Measurements from ENCODE around the gene GSG1L2.

DNA sequence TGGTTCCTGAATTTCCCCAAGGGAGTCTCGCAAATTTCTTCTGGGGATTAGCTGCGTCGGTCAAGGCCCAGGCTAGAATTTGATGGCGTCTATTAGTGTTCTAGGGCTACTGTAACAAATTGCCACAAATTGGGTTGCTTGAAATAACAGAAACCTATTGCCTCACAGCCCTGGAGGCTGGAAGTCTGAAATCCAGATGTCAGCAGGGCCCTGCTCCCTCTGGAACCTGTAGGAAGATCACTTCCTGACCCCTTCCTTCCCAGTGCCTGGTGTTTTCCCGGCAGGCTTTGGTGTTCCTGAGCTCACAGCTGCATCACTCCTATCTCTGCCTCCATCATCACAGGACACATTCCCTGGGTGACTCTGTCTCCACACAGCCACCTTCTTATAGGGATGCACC lies 54.9 kb downstream of the GSG1L2 start:
- TF ChIP-seq SIN3A (IDR thresholded peaks at IDR 0.05; ENCODE audit: borderline replicate concordance, insufficient read depth, low read depth, low read length) (no peak), POLR2AphosphoS5 (IDR thresholded peaks at IDR 0.05; ENCODE audit: low read depth, low read length) (no peak)
- TF ChIP-seq, protein P1, sequence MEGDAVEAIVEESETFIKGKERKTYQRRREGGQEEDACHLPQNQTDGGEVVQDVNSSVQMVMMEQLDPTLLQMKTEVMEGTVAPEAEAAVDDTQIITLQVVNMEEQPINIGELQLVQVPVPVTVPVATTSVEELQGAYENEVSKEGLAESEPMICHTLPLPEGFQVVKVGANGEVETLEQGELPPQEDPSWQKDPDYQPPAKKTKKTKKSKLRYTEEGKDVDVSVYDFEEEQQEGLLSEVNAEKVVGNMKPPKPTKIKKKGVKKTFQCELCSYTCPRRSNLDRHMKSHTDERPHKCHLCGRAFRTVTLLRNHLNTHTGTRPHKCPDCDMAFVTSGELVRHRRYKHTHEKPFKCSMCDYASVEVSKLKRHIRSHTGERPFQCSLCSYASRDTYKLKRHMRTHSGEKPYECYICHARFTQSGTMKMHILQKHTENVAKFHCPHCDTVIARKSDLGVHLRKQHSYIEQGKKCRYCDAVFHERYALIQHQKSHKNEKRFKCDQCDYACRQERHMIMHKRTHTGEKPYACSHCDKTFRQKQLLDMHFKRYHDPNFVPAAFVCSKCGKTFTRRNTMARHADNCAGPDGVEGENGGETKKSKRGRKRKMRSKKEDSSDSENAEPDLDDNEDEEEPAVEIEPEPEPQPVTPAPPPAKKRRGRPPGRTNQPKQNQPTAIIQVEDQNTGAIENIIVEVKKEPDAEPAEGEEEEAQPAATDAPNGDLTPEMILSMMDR (IDR thresholded peaks at IDR 0.05), result no peak
- TF ChIP-seq, protein P2, sequence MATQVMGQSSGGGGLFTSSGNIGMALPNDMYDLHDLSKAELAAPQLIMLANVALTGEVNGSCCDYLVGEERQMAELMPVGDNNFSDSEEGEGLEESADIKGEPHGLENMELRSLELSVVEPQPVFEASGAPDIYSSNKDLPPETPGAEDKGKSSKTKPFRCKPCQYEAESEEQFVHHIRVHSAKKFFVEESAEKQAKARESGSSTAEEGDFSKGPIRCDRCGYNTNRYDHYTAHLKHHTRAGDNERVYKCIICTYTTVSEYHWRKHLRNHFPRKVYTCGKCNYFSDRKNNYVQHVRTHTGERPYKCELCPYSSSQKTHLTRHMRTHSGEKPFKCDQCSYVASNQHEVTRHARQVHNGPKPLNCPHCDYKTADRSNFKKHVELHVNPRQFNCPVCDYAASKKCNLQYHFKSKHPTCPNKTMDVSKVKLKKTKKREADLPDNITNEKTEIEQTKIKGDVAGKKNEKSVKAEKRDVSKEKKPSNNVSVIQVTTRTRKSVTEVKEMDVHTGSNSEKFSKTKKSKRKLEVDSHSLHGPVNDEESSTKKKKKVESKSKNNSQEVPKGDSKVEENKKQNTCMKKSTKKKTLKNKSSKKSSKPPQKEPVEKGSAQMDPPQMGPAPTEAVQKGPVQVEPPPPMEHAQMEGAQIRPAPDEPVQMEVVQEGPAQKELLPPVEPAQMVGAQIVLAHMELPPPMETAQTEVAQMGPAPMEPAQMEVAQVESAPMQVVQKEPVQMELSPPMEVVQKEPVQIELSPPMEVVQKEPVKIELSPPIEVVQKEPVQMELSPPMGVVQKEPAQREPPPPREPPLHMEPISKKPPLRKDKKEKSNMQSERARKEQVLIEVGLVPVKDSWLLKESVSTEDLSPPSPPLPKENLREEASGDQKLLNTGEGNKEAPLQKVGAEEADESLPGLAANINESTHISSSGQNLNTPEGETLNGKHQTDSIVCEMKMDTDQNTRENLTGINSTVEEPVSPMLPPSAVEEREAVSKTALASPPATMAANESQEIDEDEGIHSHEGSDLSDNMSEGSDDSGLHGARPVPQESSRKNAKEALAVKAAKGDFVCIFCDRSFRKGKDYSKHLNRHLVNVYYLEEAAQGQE (IDR thresholded peaks at IDR 0.05; ENCODE audit: insufficient read depth in 1 of 2, low read depth in 2 of 2, low read length in 1 of 2), result no peak

All from Panc1 (cell line).